Measurements from ENCODE around the gene ADIPOR2. TPM values are rescaled to one million over a fixed set of nuclear protein-coding genes. Genes with fewer than 3 reads are reported as not detected.

The ADIPOR2 gene
- polyA plus RNA-seq, 2 of the 4 experiments (the other 2 are of a cell fraction) = 60.4 to 65.4 TPM

GRCh38 chr12:1660304-1661187, 30.3 kb upstream of the ADIPOR2 start:
- 70% methylated on average over 17 of the region's 20 CpGs for WGBS (ENCODE audit: missing lambda C conversion rate)
- DNase-seq (ENCODE audit: low read depth in 1 of 2, low spot score in 1 of 2) (peak in 1 of 2 experiments; percentile 22), FAIRE-seq (no peak), ATAC-seq (no peak)
- no peak for TF ChIP-seq RCOR1 (IDR thresholded peaks at IDR 0.05; ENCODE audit: low read depth, low read length)
- TF ChIP-seq, protein P1, sequence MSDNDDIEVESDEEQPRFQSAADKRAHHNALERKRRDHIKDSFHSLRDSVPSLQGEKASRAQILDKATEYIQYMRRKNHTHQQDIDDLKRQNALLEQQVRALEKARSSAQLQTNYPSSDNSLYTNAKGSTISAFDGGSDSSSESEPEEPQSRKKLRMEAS (IDR thresholded peaks at IDR 0.05) = no peak
- no peak for TF ChIP-seq CHD4 (IDR thresholded peaks at IDR 0.05; ENCODE audit: borderline replicate concordance)
- TF ChIP-seq CHD2 (IDR thresholded peaks at IDR 0.05; ENCODE audit: low read length, partially characterized antibody) = no peak
- TF ChIP-seq, protein P2, sequence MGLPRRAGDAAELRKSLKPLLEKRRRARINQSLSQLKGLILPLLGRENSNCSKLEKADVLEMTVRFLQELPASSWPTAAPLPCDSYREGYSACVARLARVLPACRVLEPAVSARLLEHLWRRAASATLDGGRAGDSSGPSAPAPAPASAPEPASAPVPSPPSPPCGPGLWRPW (IDR thresholded peaks at IDR 0.05) = no peak
- TF ChIP-seq ZFP36 (IDR thresholded peaks at IDR 0.05; ENCODE audit: borderline replicate concordance, partially characterized antibody) = no peak
- TF ChIP-seq HOXB5 (CRISPR knock-in tag; IDR thresholded peaks at IDR 0.05) = no peak
- no peak for TF ChIP-seq PBX3 (IDR thresholded peaks at IDR 0.05)
- TF ChIP-seq MAZ (IDR thresholded peaks at IDR 0.05; ENCODE audit: borderline replicate concordance, low read depth, low read length) = no peak
- TF ChIP-seq NPAS2 (CRISPR knock-in tag; IDR thresholded peaks at IDR 0.05; ENCODE audit: borderline replicate concordance) = no peak
- no peak for TF ChIP-seq ZSCAN20 (CRISPR knock-in tag; IDR thresholded peaks at IDR 0.05)
- TF ChIP-seq JUNB (IDR thresholded peaks at IDR 0.05) = no peak
- no peak for TF ChIP-seq ATOH8 (CRISPR knock-in tag; IDR thresholded peaks at IDR 0.05; ENCODE audit: low read depth)
- CTCF ChIA-PET = interaction anchor here (0.6 to 16.2 kb wide), 7 partner anchors 7 to 1202 kb away, joined by 3 to 483 read pairs (median 7); no protein-coding TSS in a partner anchor
- Histone ChIP-seq H3K27ac (peak overlapping the region; percentile 3 to 52; a peak in 2 of 6 replicates), H3K4me2 (peak overlapping the region; percentile 10; the same call in 1 of the 3 replicates), H3K4me1 (peaks cover 12% of the 10 kb centered on the region; the same call in 2 of the 3 replicates), H3K9me3 (no peaks in the 10 kb centered on the region), H3K4me3 (no peak overlapping the region)
- POLR2A ChIA-PET = interaction anchor here (0.6 to 2.3 kb wide), 2 partner anchors 31 to 63 kb away, joined by 4 to 19 read pairs; partner anchors contain the start of gene ADIPOR2

DNA sequence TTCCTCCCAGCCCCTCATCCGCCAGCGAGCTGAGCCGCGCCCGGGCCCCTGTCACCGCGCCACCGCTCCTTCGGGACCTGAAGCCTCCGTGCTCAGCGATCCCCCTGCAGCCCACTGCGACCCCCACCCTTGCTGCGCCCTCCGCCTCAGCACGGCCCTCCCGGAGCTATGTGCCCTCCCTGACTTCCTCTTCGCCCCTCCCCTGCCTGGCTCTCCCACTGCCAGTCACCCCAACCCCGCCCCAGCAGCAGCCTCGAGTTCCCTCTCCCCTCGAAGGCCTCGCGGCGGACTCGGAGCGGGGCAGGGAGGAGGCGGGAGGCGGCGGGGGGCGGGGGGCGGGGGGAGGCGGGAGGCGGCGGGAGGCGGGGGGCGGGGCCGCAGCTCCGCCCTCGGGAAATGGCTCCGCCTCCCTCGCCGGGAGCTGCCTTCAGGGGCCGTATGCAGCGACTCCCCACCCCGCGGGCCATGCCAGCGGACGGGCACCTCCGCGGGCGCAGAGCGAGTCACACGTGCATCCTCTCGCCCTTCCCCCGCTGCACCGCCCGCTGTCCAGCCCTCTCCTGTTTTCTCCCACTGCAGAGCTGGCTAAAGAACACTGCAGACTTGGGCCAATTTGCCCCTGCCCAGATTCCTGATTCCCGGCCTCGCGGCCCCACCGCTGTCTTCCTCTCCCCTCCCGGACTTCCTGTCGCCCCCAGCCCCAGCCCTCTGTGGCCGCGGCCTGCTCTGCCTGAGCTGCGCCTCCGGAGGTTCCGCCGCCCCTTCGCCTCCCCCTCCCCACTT, 29.1 kb upstream of the ADIPOR2 start:
- H3K9me3 ChIP-seq = no peaks in the 10 kb centered on the region
- peak overlapping the region; percentile 60 to 94 for H3K27ac ChIP-seq
- peaks cover 21% of the 10 kb centered on the region; the same call in 2 of the 3 replicates for H3K4me1 ChIP-seq
- POLR2A ChIA-PET = interaction anchor here (0.5 to 2.3 kb wide), 4 partner anchors 13 to 449 kb away, joined by 3 to 19 read pairs (median 4); partner anchors contain the start of gene ADIPOR2
- FAIRE-seq (no peak), DNase-seq (ENCODE audit: low read depth in 1 of 2, low spot score in 1 of 2) (peak; percentile 83 to 91), ATAC-seq (peak; percentile 91 to 92)
- 24% methylated on average over 39 of the region's 69 CpGs for WGBS (ENCODE audit: missing lambda C conversion rate)
- H3K4me3 ChIP-seq = peak overlapping the region; percentile 45
- CTCF ChIA-PET = interaction anchor here (0.6 to 16.2 kb wide), 5 partner anchors 9 to 278 kb away, joined by 3 to 483 read pairs (median 3); partner anchors contain the start of gene WNT5B
- peak overlapping the region; percentile 98 for H3K4me2 ChIP-seq
- TF ChIP-seq MYC (IDR thresholded peaks at IDR 0.05; ENCODE audit: borderline replicate concordance, low read length) (peak; percentile 82; the same call in 1 of the 2 replicates), NFE2L2 (conservative IDR thresholded peaks at IDR 0.05; ENCODE audit: low read length) (no peak), PBX3 (IDR thresholded peaks at IDR 0.05) (no peak), E2F6 (IDR thresholded peaks at IDR 0.05; ENCODE audit: borderline replicate concordance, low read depth) (peak; percentile 59), EHF (CRISPR knock-in tag; IDR thresholded peaks at IDR 0.05) (no peak), FOSB (CRISPR knock-in tag; IDR thresholded peaks at IDR 0.05) (no peak), POLR2A (IDR thresholded peaks at IDR 0.05; ENCODE audit: low read length) (peak; percentile 68), CHD2 (IDR thresholded peaks at IDR 0.05; ENCODE audit: low read length, partially characterized antibody) (peak; percentile 47)
- TF ChIP-seq, protein P3, sequence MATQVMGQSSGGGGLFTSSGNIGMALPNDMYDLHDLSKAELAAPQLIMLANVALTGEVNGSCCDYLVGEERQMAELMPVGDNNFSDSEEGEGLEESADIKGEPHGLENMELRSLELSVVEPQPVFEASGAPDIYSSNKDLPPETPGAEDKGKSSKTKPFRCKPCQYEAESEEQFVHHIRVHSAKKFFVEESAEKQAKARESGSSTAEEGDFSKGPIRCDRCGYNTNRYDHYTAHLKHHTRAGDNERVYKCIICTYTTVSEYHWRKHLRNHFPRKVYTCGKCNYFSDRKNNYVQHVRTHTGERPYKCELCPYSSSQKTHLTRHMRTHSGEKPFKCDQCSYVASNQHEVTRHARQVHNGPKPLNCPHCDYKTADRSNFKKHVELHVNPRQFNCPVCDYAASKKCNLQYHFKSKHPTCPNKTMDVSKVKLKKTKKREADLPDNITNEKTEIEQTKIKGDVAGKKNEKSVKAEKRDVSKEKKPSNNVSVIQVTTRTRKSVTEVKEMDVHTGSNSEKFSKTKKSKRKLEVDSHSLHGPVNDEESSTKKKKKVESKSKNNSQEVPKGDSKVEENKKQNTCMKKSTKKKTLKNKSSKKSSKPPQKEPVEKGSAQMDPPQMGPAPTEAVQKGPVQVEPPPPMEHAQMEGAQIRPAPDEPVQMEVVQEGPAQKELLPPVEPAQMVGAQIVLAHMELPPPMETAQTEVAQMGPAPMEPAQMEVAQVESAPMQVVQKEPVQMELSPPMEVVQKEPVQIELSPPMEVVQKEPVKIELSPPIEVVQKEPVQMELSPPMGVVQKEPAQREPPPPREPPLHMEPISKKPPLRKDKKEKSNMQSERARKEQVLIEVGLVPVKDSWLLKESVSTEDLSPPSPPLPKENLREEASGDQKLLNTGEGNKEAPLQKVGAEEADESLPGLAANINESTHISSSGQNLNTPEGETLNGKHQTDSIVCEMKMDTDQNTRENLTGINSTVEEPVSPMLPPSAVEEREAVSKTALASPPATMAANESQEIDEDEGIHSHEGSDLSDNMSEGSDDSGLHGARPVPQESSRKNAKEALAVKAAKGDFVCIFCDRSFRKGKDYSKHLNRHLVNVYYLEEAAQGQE (IDR thresholded peaks at IDR 0.05) = 0 out of 2 replicates have a peak, but pooled peaks have one; percentile 19
- TF ChIP-seq, protein P4, sequence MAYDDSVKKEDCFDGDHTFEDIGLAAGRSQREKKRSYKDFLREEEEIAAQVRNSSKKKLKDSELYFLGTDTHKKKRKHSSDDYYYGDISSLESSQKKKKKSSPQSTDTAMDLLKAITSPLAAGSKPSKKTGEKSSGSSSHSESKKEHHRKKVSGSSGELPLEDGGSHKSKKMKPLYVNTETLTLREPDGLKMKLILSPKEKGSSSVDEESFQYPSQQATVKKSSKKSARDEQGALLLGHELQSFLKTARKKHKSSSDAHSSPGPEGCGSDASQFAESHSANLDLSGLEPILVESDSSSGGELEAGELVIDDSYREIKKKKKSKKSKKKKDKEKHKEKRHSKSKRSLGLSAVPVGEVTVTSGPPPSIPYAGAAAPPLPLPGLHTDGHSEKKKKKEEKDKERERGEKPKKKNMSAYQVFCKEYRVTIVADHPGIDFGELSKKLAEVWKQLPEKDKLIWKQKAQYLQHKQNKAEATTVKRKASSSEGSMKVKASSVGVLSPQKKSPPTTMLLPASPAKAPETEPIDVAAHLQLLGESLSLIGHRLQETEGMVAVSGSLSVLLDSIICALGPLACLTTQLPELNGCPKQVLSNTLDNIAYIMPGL (CRISPR knock-in tag; IDR thresholded peaks at IDR 0.05; ENCODE audit: borderline replicate concordance) = no peak
- TF ChIP-seq, protein P1 (IDR thresholded peaks at IDR 0.05) = peak; percentile 93
